LNCaP clone FGC (cell line): Measurements from ENCODE around the gene U2AF1L4.

Experiments used
- DNase-seq: peaks from one replicate; pipeline ENCODE4 v3.0.0-alpha.2; 2011; ENCODE audit warnings: low read depth
- H3K4me3 ChIP-seq: 2 replicates; pipeline ENCODE4 v1.5.1; 2011; ENCODE audit warnings: mild to moderate bottlenecking, low read depth, low read length, control low read depth
- CTCF ChIP-seq: IDR thresholded peaks from 2 replicates; pipeline ENCODE4 v1.5.1; 2012; ENCODE audit warnings: mild to moderate bottlenecking; ENCODE audit not compliant: control insufficient read depth, insufficient read depth; ENCODE audit errors: extremely low read depth

U2AF1L4 gene

GRCh38 chr19:35744430-35745327, 539 bp downstream of the U2AF1L4 start:
- H3K4me3 ChIP-seq: peak overlapping the region; percentile 98
- TF ChIP-seq CTCF: peak; percentile 32
- DNase-seq: peak; percentile 81

GRCh38 chr19:35743640-35744429, 1.4 kb downstream of the U2AF1L4 start:
- no peak for DNase-seq
- peak overlapping the region; percentile 98 for H3K4me3 ChIP-seq
- no peak for TF ChIP-seq CTCF

- H3K4me3 ChIP-seq: no peak within 1 kb of the TSS; the same call in none of the 2 replicates
- DNase-seq: no peak
- TF ChIP-seq CTCF: no peak
Observed at GRCh38 chr19:35742121-35742724, 3.0 kb downstream of the U2AF1L4 start, which contains the start of gene IGFLR1. IGFLR1 (minus strand) TSS chr19:35742452; CDS start chr19:35741180, 1,272 bp downstream.

GRCh38 chr19:35741203-35741515, 4.1 kb downstream of the U2AF1L4 start:
- no peak for DNase-seq

GRCh38 chr19:35740423-35741202, 4.6 kb downstream of the U2AF1L4 start:
- peak; percentile 27; the same call in 1 of the 2 replicates for TF ChIP-seq CTCF
- H3K4me3 ChIP-seq: peak overlapping the region; percentile 67
- peak; percentile 84 for DNase-seq

More at GRCh38 chr19:35741203-35741515, 4.1 kb downstream of the U2AF1L4 start:
- TF ChIP-seq CTCF: no peak
- peak overlapping the region; percentile 67 for H3K4me3 ChIP-seq

GRCh38 chr19:35740108-35740422, 5.2 kb downstream of the U2AF1L4 start:
- no peak for TF ChIP-seq CTCF
- peak overlapping the region; percentile 67 for H3K4me3 ChIP-seq

More at GRCh38 chr19:35740108-35740422, 5.2 kb downstream of the U2AF1L4 start:
- no peak for DNase-seq
